KMS-11 (cell line): ENCODE data around the gene ZNF778.

Experiments
- H2AFZ ChIP-seq: fragments of 200-600 bp; sonication (generic); 2 replicates; pipeline ENCODE4 v1.6.1; 2016; ENCODE audit warnings: antibody characterized with exemption, mixed run types, low read depth
- H3K27ac ChIP-seq: fragments of 200-600 bp; sonication (generic); 2 replicates; pipeline ENCODE4 v1.6.1; 2016; ENCODE audit warnings: mild to moderate bottlenecking, mixed run types
- H3K27me3 ChIP-seq: fragments of 200-600 bp; sonication (generic); 2 replicates; pipeline ENCODE4 v1.6.1; 2017; ENCODE audit warnings: mild to moderate bottlenecking, low read depth, mixed run types, moderate library complexity; ENCODE audit not compliant: insufficient read depth
- H3K36me3 ChIP-seq: fragments of 200-600 bp; sonication (generic); 2 replicates; pipeline ENCODE4 v1.6.1; 2017; ENCODE audit warnings: mild to moderate bottlenecking, mixed run types; ENCODE audit not compliant: insufficient read depth
- H3K4me1 ChIP-seq: fragments of 200-600 bp; sonication (generic); 2 replicates; pipeline ENCODE4 v1.6.1; 2016; ENCODE audit warnings: mild to moderate bottlenecking, low read depth, mixed run types; ENCODE audit not compliant: poor library complexity, severe bottlenecking
- H3K4me2 ChIP-seq: fragments of 200-600 bp; sonication (generic); 2 replicates; pipeline ENCODE4 v1.7.0; 2016; ENCODE audit warnings: mild to moderate bottlenecking, mixed run types
- H3K4me3 ChIP-seq: fragments of 200-600 bp; sonication (generic); IDR thresholded peaks from 2 replicates; pipeline ENCODE4 v1.6.1; 2017; ENCODE audit warnings: low read depth, low read length, mixed read lengths; ENCODE audit not compliant: insufficient read depth
- H3K79me2 ChIP-seq: fragments of 200-600 bp; sonication (generic); 2 replicates; pipeline ENCODE4 v1.6.1; 2016; ENCODE audit warnings: low read depth, mixed run types; ENCODE audit not compliant: insufficient read depth
- H3K9ac ChIP-seq: fragments of 200-600 bp; sonication (generic); 2 replicates; pipeline ENCODE4 v1.6.1; 2016; ENCODE audit warnings: mild to moderate bottlenecking, mixed run types
- H4K20me1 ChIP-seq: fragments of 200-600 bp; sonication (generic); 2 replicates; pipeline ENCODE4 v1.6.1; 2016; ENCODE audit warnings: mild to moderate bottlenecking, mixed run types; ENCODE audit not compliant: insufficient read depth
- TF ChIP-seq, protein P1 (sequence below): fragments of 200-600 bp; sonication (generic); conservative IDR thresholded peaks from 2 replicates; pipeline ENCODE4 v1.6.1; 2017; ENCODE audit warnings: low read depth, mild to moderate bottlenecking, antibody characterized with exemption, low read length, moderate library complexity, mixed read lengths

Gene ZNF778

DNA sequence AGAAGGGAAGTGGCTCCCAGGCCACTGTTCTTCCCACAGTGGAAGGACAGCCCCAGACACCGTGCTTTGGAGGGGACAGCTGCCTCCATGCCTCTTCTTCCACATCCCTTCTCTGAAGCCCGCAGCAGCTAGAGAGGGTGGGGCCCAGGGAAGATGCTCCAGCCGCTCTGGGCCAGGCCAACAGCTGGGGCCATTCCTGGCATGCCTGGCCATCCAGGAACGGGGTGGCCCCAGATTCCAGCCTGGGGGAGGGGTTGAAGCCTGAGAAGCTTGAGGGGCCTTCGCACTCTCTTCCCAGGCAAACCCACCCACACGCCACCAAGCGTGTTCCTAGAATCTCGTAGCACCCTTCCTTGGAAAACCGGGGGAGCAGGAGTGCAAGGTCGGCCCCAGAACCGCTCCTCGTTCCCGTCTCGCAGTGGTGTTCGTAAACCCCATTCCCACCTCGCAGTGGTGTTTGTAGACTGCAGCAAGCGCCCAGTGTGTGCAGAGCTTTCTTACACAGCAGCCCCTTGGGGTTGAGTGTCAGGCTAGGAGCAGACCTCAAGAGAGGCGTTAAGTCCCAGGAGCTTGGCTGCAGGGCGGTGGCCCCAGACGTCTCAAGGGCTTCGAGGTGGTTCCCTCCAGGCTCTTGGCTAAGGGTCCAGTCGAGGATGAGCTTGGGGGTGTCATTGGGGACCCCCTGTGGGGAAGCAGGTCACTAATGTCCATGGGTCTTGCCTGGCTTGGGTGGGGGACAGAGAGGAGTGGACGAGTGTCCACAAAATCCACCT is 43.3 kb upstream of the ZNF778 start:
- H3K9ac ChIP-seq, result no peak overlapping the region

DNA sequence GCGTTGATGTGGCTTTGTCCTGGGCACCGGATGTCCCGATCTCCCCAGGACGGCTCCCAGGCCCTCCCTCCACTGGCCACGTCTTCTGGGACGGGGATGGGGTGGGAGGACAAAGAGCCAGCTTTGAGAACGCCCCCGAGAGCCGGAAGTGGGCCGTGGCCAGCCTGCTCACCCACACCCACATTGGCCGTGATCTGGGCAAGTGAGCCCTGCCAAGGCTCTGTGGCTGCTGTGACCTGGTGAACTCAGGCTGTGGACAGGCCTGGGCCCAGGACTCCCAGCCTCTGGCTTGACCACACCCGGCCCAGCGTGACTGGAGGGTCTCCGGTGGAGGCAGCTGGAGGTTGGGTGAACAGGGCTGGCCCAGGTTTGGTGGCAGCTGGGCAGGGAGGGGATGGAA is 42.6 kb upstream of the ZNF778 start:
- H2AFZ ChIP-seq, result no peak overlapping the region
- H4K20me1 ChIP-seq, result no peaks in the 10 kb centered on the region
- H3K27ac ChIP-seq, result no peak overlapping the region

More for the DNA sequence above, 43.3 kb upstream of the ZNF778 start:
- Histone ChIP-seq H3K79me2 (no peaks in the 10 kb centered on the region), H3K4me3 (no peak overlapping the region), H3K36me3 (no peaks in the 10 kb centered on the region), H4K20me1 (no peaks in the 10 kb centered on the region), H3K4me1 (peaks cover 26% of the 10 kb centered on the region), H3K27me3 (peaks cover 71% of the 10 kb centered on the region), H2AFZ (no peak overlapping the region), H3K27ac (no peak overlapping the region), H3K4me2 (no peak overlapping the region)
- TF ChIP-seq, protein P1, sequence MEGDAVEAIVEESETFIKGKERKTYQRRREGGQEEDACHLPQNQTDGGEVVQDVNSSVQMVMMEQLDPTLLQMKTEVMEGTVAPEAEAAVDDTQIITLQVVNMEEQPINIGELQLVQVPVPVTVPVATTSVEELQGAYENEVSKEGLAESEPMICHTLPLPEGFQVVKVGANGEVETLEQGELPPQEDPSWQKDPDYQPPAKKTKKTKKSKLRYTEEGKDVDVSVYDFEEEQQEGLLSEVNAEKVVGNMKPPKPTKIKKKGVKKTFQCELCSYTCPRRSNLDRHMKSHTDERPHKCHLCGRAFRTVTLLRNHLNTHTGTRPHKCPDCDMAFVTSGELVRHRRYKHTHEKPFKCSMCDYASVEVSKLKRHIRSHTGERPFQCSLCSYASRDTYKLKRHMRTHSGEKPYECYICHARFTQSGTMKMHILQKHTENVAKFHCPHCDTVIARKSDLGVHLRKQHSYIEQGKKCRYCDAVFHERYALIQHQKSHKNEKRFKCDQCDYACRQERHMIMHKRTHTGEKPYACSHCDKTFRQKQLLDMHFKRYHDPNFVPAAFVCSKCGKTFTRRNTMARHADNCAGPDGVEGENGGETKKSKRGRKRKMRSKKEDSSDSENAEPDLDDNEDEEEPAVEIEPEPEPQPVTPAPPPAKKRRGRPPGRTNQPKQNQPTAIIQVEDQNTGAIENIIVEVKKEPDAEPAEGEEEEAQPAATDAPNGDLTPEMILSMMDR, result no peak

DNA sequence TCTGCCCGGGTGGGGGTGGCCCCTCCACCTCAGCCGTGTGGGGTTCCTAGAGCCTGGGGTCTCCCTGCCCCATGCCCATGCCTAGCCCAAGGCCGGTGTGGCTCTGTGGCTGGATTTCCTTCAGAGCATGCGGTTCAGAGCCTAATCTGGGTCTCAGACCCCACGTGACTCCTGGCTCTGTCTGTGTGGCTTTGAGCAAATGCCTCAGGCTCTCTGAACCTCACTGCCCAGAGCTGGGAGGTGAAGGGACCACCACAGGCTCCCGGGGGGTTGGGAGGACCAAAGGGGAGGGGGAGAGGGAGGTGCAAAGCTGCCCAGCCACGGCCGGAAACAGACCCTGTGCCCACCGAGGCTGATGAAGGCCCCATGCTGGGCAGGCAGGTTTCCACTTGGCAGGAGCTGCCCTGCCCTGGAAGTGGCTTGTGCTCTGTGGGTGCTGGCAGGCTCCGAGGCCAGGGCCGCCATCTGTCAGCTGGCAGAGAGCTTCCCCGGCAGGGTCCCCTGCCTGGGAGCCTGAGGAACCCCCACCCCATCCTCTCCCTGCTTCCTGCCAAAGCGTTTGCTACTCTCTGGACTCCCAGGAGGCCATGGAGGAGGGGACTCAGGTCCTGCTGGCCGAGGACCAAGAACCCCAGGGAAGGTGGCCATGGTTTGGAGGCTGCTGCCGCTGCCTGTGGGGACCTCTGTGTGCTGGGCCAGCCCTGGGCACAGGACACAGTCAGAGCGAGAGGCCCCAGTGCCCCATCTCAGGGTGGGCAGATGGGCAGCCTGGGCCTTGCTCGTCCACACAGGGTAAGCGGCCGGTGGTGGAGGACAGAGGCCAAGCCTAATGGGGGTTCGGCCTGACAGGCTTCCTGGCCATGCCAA is 42.0 kb upstream of the ZNF778 start:
- Histone ChIP-seq H3K9ac (no peak overlapping the region), H3K79me2 (no peaks in the 10 kb centered on the region), H3K4me1 (peaks cover 18% of the 10 kb centered on the region), H4K20me1 (no peaks in the 10 kb centered on the region), H2AFZ (no peak overlapping the region), H3K27ac (no peak overlapping the region), H3K4me3 (no peak overlapping the region), H3K4me2 (no peak overlapping the region), H3K36me3 (no peaks in the 10 kb centered on the region), H3K27me3 (peaks cover 76% of the 10 kb centered on the region)
- TF ChIP-seq, protein P1, result no peak

More for the DNA sequence above, 42.6 kb upstream of the ZNF778 start:
- TF ChIP-seq, protein P1, result no peak
- Histone ChIP-seq H3K27me3 (peaks cover 73% of the 10 kb centered on the region), H3K9ac (no peak overlapping the region), H3K4me1 (peaks cover 24% of the 10 kb centered on the region), H3K4me3 (no peak overlapping the region), H3K36me3 (no peaks in the 10 kb centered on the region), H3K4me2 (no peak overlapping the region), H3K79me2 (no peaks in the 10 kb centered on the region)

DNA sequence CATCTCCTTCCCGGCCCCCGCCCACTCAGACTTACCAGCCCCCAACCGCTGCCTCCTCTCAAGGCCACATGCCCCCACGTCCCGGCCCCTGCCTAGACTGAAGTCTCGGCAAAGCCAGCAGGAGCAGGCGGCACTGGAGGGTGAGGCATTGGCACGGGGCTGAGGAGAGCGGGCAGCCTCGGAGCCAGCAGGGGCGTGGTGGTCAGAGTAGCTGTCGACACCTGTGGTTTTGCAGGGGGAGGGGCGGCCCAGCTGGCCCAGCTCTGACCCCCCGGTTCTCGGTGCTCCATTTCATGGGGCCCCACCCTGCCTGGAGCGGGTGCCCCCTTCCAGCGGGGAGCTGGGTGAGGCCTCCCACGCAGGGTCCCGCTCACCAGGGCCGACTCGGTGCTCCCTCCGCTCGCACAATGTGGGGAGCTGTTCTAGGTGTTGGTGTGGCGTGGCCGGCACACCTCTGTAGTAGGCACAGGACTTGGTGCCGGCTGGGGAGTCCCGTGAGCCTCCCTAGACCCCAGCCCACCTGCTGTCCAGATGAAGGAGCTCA is 41.3 kb upstream of the ZNF778 start:
- H3K4me3 ChIP-seq, result no peak overlapping the region
- H2AFZ ChIP-seq, result no peak overlapping the region
- H3K9ac ChIP-seq, result no peak overlapping the region
- H3K27ac ChIP-seq, result no peak overlapping the region
- no peaks in the 10 kb centered on the region for H3K79me2 ChIP-seq
- H3K27me3 ChIP-seq, result peaks cover 83% of the 10 kb centered on the region
- H3K4me2 ChIP-seq, result no peak overlapping the region
- H3K4me1 ChIP-seq, result peaks cover 13% of the 10 kb centered on the region
- TF ChIP-seq, protein P1, result no peak
- H3K36me3 ChIP-seq, result no peaks in the 10 kb centered on the region
- no peaks in the 10 kb centered on the region for H4K20me1 ChIP-seq
